A673 (cell line): ENCODE results near the gene BST2. TPM values are rescaled to one million over a fixed set of nuclear protein-coding genes. Genes with fewer than 3 reads are reported as not detected.

Experiments
- BruUV-seq: library from RNA; stranded (reverse); fragments of 400-500 nt; replicated peaks from 2 replicates; lab custom pipeline; 2021; lab: Mats Ljungman, UMichigan
- CTCF ChIA-PET: fragments of 300-600 bp; sonication (Branson Sonifier 250); formaldehyde crosslinking; loops from one replicate; lab custom pipeline; 2022; ENCODE audit warnings: antibody characterized with exemption; lab: Charles Lee
- POLR2A ChIA-PET: fragments of 300-600 bp; sonication (Branson Sonifier 250); formaldehyde crosslinking; loops from one replicate; lab custom pipeline; 2022; ENCODE audit warnings: antibody characterized with exemption; ENCODE audit not compliant: low non-redundant PET; lab: Charles Lee
- DNase-seq: peaks from one replicate; pipeline ENCODE4 v3.0.0-alpha.2; 2015; ENCODE audit warnings: low spot score
- H3K27ac ChIP-seq: fragments of 200-600 bp; sonication (generic); 2 replicates; pipeline ENCODE4 v1.5.1; 2016; ENCODE audit warnings: mixed run types, low read depth, mild to moderate bottlenecking, mixed read lengths, antibody characterized with exemption, low read length; ENCODE audit not compliant: poor library complexity, severe bottlenecking
- H3K27me3 ChIP-seq: fragments of 200-600 bp; sonication (generic); replicated peaks from 2 replicates; pipeline ENCODE4 v1.6.1; 2017; ENCODE audit warnings: mixed run types, low read depth, mild to moderate bottlenecking, mixed read lengths, antibody characterized with exemption, low read length; ENCODE audit not compliant: insufficient read depth, poor library complexity
- H3K36me3 ChIP-seq: fragments of 200-600 bp; sonication (generic); 2 replicates; pipeline ENCODE4 v1.6.1; 2016; ENCODE audit warnings: mixed run types, mild to moderate bottlenecking, mixed read lengths, antibody characterized with exemption, low read length; ENCODE audit not compliant: insufficient read depth, poor library complexity, severe bottlenecking
- H3K4me1 ChIP-seq: fragments of 200-600 bp; sonication (generic); 2 replicates; pipeline ENCODE4 v1.6.1; 2017; ENCODE audit warnings: mixed run types, mild to moderate bottlenecking, mixed read lengths, antibody characterized with exemption, low read length; ENCODE audit not compliant: insufficient read depth, poor library complexity, severe bottlenecking
- H3K4me3 ChIP-seq: fragments of 200-600 bp; sonication (generic); 2 replicates; pipeline ENCODE4 v1.5.1; 2016; ENCODE audit warnings: low read depth, mixed run types, mild to moderate bottlenecking, mixed read lengths, low read length; ENCODE audit not compliant: poor library complexity, severe bottlenecking
- H3K9me3 ChIP-seq: fragments of 200-600 bp; sonication (generic); 2 replicates; pipeline ENCODE4 v1.6.1; 2016; ENCODE audit warnings: mixed run types, low read depth, mild to moderate bottlenecking, mixed read lengths, antibody characterized with exemption, low read length; ENCODE audit not compliant: poor library complexity, severe bottlenecking
- EZH2 ChIP-seq: fragments of 200-600 bp; sonication (generic); IDR thresholded peaks from 2 replicates; pipeline ENCODE4 v1.6.1; 2017; ENCODE audit warnings: borderline replicate concordance, low read depth, mild to moderate bottlenecking, mixed read lengths, antibody characterized with exemption, low read length; ENCODE audit not compliant: poor library complexity, severe bottlenecking
- intact Hi-C: fragments of 100-400 bp; cut with micrococcal nuclease; formaldehyde crosslinking; loops from one replicate; pipeline ENCODE4 v1.10.0; 2022; ENCODE audit not compliant: unreplicated experiment
- total RNA-seq: library from RNA; stranded (reverse); gene quantifications from 2 replicates; pipeline ENCODE4 v1.2.3, GENCODE V29; 2021
- TF ChIP-seq, protein P1 (sequence below): fragments of 300-800, 200-600 bp; sonication (generic); conservative IDR thresholded peaks from 2 replicates; pipeline ENCODE4 v1.5.1; 2017; ENCODE audit warnings: low read depth, mild to moderate bottlenecking, antibody characterized with exemption, low read length, moderate library complexity, mixed read lengths

Gene BST2
- total RNA-seq, 1 experiment from 2014 or later: 1.3 TPM

DNA sequence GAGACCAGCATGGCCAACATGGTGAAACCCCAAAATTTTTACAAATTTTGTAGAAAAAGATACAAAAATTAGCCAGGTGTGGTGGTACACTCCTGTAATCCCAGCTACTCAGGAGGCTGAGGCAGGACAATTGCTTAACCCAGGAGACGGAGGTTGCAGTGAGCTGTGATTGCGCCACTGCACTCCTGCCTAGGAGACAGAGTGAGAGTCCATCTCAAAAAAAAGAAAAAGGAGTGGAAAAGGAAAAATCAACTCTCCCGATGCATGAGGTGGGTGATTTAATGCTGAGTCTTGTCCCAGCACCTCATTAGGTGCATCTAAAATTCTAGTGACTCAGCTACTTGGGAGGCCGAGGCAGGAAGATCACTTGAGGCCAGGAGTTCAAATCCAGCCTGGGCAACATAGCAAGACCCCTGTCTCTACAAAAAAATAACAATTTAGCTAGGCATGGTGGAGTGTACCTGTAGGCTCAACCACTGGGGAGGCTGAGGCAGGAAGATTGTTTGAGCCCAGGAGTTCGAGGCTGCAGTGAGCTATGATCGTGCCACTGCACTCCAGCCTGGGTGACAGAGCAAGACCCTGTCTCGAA lies 48.3 kb downstream of the BST2 start:
- Histone ChIP-seq H3K4me1 (no peaks in the 10 kb centered on the region), H3K27ac (no peak overlapping the region), H3K9me3 (no peaks in the 10 kb centered on the region), H3K27me3 (no peaks in the 10 kb centered on the region), H3K4me3 (no peak overlapping the region), H3K36me3 (no peaks in the 10 kb centered on the region)
- BruUV-seq: no TSS peak
- no peak for DNase-seq
- ChIA-PET CTCF (no interaction called here), POLR2A (no interaction called here)
- intact Hi-C loops: no loop called here
- TF ChIP-seq EZH2: no peak
- TF ChIP-seq, protein P1, sequence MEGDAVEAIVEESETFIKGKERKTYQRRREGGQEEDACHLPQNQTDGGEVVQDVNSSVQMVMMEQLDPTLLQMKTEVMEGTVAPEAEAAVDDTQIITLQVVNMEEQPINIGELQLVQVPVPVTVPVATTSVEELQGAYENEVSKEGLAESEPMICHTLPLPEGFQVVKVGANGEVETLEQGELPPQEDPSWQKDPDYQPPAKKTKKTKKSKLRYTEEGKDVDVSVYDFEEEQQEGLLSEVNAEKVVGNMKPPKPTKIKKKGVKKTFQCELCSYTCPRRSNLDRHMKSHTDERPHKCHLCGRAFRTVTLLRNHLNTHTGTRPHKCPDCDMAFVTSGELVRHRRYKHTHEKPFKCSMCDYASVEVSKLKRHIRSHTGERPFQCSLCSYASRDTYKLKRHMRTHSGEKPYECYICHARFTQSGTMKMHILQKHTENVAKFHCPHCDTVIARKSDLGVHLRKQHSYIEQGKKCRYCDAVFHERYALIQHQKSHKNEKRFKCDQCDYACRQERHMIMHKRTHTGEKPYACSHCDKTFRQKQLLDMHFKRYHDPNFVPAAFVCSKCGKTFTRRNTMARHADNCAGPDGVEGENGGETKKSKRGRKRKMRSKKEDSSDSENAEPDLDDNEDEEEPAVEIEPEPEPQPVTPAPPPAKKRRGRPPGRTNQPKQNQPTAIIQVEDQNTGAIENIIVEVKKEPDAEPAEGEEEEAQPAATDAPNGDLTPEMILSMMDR: no peak

GRCh38 chr19:17353386-17353785 lies 52.0 kb downstream of the BST2 start:
- CTCF ChIA-PET: interaction anchor here (0.6 kb wide), 1 partner anchor 11 kb away, joined by 3 read pairs; no protein-coding TSS in a partner anchor
- intact Hi-C loops: no loop called here
- no TSS peak for BruUV-seq

More at GRCh38 chr19:17353386-17353785, 52.0 kb downstream of the BST2 start:
- POLR2A ChIA-PET: no interaction called here
- Histone ChIP-seq H3K4me3 (no peak overlapping the region), H3K27me3 (no peaks in the 10 kb centered on the region), H3K27ac (no peak overlapping the region), H3K9me3 (no peaks in the 10 kb centered on the region), H3K36me3 (no peaks in the 10 kb centered on the region), H3K4me1 (no peaks in the 10 kb centered on the region)
- DNase-seq: no peak
- TF ChIP-seq, protein P1: no peak
- TF ChIP-seq EZH2: no peak

Other genes with a start within 250 kb of the BST2 start
- 32.1 and 33.2 TPM in 2 replicates for gene USE1, start 190.3 kb downstream of the BST2 start, total RNA-seq
- 8.2 and 14.8 TPM in 2 replicates for gene OCEL1, start 179.4 kb downstream of the BST2 start, total RNA-seq
- gene NR2F6, start 159.7 kb downstream of the BST2 start, total RNA-seq: 26.3 and 32.9 TPM in 2 replicates
- gene USHBP1, start 140.9 kb downstream of the BST2 start, total RNA-seq: 0.61 TPM in 1 of 2 replicates, not detected in the other
- 136 and 147 TPM in 2 replicates for gene BABAM1, start 138.2 kb downstream of the BST2 start, total RNA-seq
- gene ANKLE1, start 123.7 kb downstream of the BST2 start, total RNA-seq: 15.8 and 17.5 TPM in 2 replicates
- 11.0 and 16.8 TPM in 2 replicates for gene ABHD8, start 102.2 kb downstream of the BST2 start, total RNA-seq
- gene MRPL34, start 99.8 kb downstream of the BST2 start, total RNA-seq: 91.8 and 93.1 TPM in 2 replicates
- gene DDA1, start 96.1 kb downstream of the BST2 start, total RNA-seq: 67.2 and 68.5 TPM in 2 replicates
- gene ANO8, start 70.8 kb downstream of the BST2 start, total RNA-seq: 18.6 and 22.1 TPM in 2 replicates
- gene GTPBP3, start 68.1 kb downstream of the BST2 start, total RNA-seq: 51.5 and 53.2 TPM in 2 replicates
- 0.24 TPM in 1 of 2 replicates, not detected in the other for gene PLVAP, start 28.3 kb downstream of the BST2 start, total RNA-seq
- gene CCDC194, start 11.4 kb downstream of the BST2 start, total RNA-seq: not detected in 2 replicates
- 39.5 and 56.9 TPM in 2 replicates for gene MVB12A, start 14.4 kb upstream of the BST2 start, total RNA-seq
- 0.31 TPM in 1 of 2 replicates, not detected in the other for gene TMEM221, start 43.0 kb upstream of the BST2 start, total RNA-seq
- not detected in 2 replicates for gene NXNL1, start 55.3 kb upstream of the BST2 start, total RNA-seq
- 3.0 and 6.9 TPM in 2 replicates for gene SLC27A1, start 64.9 kb upstream of the BST2 start, total RNA-seq
- gene PGLS, start 106.0 kb upstream of the BST2 start, total RNA-seq: 80.1 and 94.4 TPM in 2 replicates
- gene COLGALT1, start 150.0 kb upstream of the BST2 start, total RNA-seq: 91.3 and 93.5 TPM in 2 replicates